Prostate gland (tissue), 2 donors: ENCODE data around the gene CKB. TPM values are rescaled to one million over a fixed set of nuclear protein-coding genes. Genes with fewer than 3 reads are reported as not detected.

Experiments used
- DNase-seq: peaks from one replicate; pipeline ENCODE4 v3.0.0-alpha.2; 2019; ENCODE audit warnings: low spot score
- H3K27ac ChIP-seq, 2 donors: fragments of 200-600 bp; sonication (generic); 2 replicates each; pipeline ENCODE4 v1.5.1; 2017 to 2019
- H3K27me3 ChIP-seq: fragments of 200-600 bp; sonication (generic); replicated peaks from 2 replicates; pipeline ENCODE4 v1.5.1; 2019; ENCODE audit not compliant: insufficient read depth
- H3K36me3 ChIP-seq, 2 donors: fragments of 200-600 bp; sonication (generic); 1 replicate in 1 of 2; 2 replicates in 1 of 2; pipeline versions ENCODE4 v1.5.1 to v1.8.1; 2017 to 2019
- H3K4me1 ChIP-seq: fragments of 200-600 bp; sonication (generic); replicated peaks from 2 replicates; pipeline ENCODE4 v1.5.1; 2019
- H3K4me3 ChIP-seq, 2 donors: fragments of 200-600 bp; sonication (generic); 2 replicates each; pipeline ENCODE4 v1.5.1; 2017 to 2019
- H3K9me3 ChIP-seq: fragments of 200-600 bp; sonication (generic); 2 replicates; pipeline ENCODE4 v1.5.1; 2017
- CTCF ChIP-seq, 4 experiments: fragments of 200-600 bp in 2 of 4; fragments of 450-650 bp in 2 of 4; sonication (generic) in 2 of 4; IDR thresholded peaks; 1 replicate in 3 of 4; 2 replicates in 1 of 4; pipeline ENCODE4 v1.5.1; 2016 to 2019; ENCODE audit warnings: antibody characterized with exemption in 4 of 4, mild to moderate bottlenecking in 2 of 4, moderate library complexity in 2 of 4
- POLR2A ChIP-seq: fragments of 450-650 bp; IDR thresholded peaks from one replicate; pipeline ENCODE4 v1.6.1; 2016; ENCODE audit warnings: antibody characterized with exemption, mild to moderate bottlenecking
- POLR2AphosphoS5 ChIP-seq: sonication (generic); formaldehyde crosslinking; IDR thresholded peaks from one replicate; pipeline ENCODE4 v1.6.1; 2017; ENCODE audit warnings: antibody characterized with exemption
- WGBS: methylation state at CpG from one replicate; pipeline ENCODE4 v1.1.5; 2018; 5-methylcytosine and 5-hydroxymethylcytosine counted together
- intact Hi-C: fragments of 100-400 bp; cut with DNase I; formaldehyde crosslinking; loops from one replicate; pipeline ENCODE4 v1.14.2; 2022
- total RNA-seq, 2 donors: library from RNA; depleted of rRNA; stranded (reverse); fragments of >200 nt; gene quantifications; one replicate each; pipeline ENCODE4 v1.1.0, GENCODE V29; 2016

CKB gene
- total RNA-seq = 1,000 to 10,000 TPM; 1,199 to 1,838 TPM

GRCh38 chr14:103522649-103523574, at the start of gene CKB:
Gene CKB (minus strand): TSS chr14:103522830. CDS start chr14:103522493, 337 bp downstream.
- H3K27ac ChIP-seq = peak within 1 kb of the TSS; percentile 86 to 92
- 10% methylated on average over 48 of the region's 107 CpGs for WGBS

DNA sequence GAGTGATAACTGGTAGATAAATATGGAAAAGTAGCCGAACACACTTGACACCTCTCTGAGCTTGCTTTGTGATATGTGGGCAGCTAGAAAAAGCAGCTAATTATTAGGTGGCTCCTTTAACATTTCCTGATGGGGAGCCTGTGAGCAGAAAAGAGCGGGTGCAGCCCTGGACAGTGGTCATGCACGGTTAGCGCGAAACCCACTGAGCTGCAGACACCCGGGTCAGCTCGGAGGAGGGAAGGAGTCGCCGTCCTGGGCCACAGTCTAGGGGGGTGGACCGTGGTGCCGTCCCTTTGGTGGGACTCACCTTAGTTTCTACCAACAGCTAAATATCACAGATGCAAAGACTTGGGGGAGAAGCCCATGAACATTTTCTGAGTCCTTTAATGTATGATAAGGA, 46.8 kb upstream of the CKB start:
- 69% methylated on average over 11 of the region's 11 CpGs for WGBS
- H3K27me3 ChIP-seq = no peaks in the 10 kb centered on the region
- H3K36me3 ChIP-seq = no peaks in the 10 kb centered on the region
- no peak overlapping the region for H3K4me3 ChIP-seq
- no peak overlapping the region for H3K27ac ChIP-seq
- no peaks in the 10 kb centered on the region for H3K9me3 ChIP-seq
- no peaks in the 10 kb centered on the region for H3K4me1 ChIP-seq
- intact Hi-C loops = loop anchor here (10.0 kb wide), 1 partner anchor 145 kb away; the partner anchor contains the start of genes XRCC3 and ZFYVE21
- TF ChIP-seq POLR2AphosphoS5 (no peak), CTCF (IDR thresholded peaks at IDR 0.05) (no peak), POLR2A (no peak)
- no peak for DNase-seq

More at GRCh38 chr14:103522649-103523574, at the start of gene CKB:
- H3K4me3 ChIP-seq = peak within 1 kb of the TSS; percentile 49 to 71
- no peaks in the 10 kb centered on the region for H3K36me3 ChIP-seq
- intact Hi-C loops = no loop called here
- peak; percentile 75 for DNase-seq
- peaks cover 46% of the 10 kb centered on the region for H3K4me1 ChIP-seq
- no peaks in the 10 kb centered on the region for H3K9me3 ChIP-seq
- TF ChIP-seq POLR2A (peak; percentile 67), CTCF (IDR thresholded peaks at IDR 0.05) (no peak), POLR2AphosphoS5 (peak; percentile 58)
- H3K27me3 ChIP-seq = no peaks in the 10 kb centered on the region

DNA sequence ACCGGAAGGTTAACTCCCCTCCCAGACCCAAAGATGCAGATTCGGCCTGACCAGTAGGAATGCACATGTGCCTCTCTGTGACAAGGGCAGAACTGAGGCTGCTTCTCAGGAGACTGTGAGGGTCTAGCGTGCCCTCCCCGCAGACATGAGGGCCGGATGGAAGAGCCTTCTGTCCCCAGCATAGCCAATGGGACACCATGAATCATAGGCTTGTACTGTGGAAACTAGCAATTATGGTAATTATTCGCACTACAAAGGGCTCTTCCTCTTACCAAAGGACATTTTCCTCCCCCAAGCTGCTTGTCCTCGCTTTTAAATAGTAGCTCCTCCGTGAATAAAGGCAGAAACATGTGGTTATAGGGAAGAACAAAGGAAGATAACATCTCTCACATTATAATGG, 46.3 kb upstream of the CKB start:
- DNase-seq = no peak
- intact Hi-C loops = loop anchor here (10.0 kb wide), 1 partner anchor 146 kb away; the partner anchor contains the start of genes XRCC3 and ZFYVE21
- H3K27me3 ChIP-seq = no peaks in the 10 kb centered on the region
- H3K36me3 ChIP-seq = no peaks in the 10 kb centered on the region
- 53% methylated on average over 8 of the region's 8 CpGs for WGBS
- no peak overlapping the region for H3K27ac ChIP-seq
- H3K9me3 ChIP-seq = no peaks in the 10 kb centered on the region
- peaks cover 3% of the 10 kb centered on the region for H3K4me1 ChIP-seq
- no peak for TF ChIP-seq CTCF (IDR thresholded peaks at IDR 0.05)
- no peak for TF ChIP-seq POLR2A
- TF ChIP-seq POLR2AphosphoS5 = no peak
- no peak overlapping the region for H3K4me3 ChIP-seq

DNA sequence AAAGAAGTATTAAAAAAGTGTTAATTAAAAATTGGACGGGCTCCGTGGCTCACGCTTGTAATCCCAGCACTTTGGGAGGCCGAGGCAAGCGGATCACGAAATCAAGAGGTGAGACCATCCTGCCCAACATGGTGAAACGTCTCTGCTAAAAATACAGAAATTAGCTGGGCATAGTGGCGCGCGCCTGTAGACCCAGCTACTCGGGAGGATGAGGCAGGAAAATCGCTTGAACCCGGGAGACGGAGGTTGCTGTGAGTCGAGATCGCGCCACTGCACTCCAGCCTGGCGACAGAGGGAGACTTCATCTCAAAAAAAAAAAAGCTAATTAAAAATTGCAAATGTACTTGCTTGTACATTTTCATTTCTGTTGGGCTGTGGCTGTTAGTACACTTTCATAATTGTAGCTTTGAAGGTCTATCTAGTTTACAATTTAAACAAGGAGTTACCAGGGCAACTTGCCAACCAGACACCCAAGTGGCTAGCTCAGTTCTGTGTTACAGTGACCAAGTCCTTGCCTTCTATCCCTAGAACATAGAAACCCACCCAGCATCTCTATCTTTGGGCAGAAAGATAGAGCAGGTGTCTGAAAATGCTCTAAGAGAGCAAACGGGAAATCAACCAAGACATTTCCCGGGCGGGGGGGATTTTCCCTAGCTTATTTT, 41.3 kb upstream of the CKB start:
- H3K9me3 ChIP-seq = no peaks in the 10 kb centered on the region
- no peak overlapping the region for H3K27ac ChIP-seq
- WGBS = 59% methylated on average over 21 of the region's 21 CpGs
- no peaks in the 10 kb centered on the region for H3K27me3 ChIP-seq
- TF ChIP-seq POLR2AphosphoS5 (no peak), POLR2A (no peak), CTCF (IDR thresholded peaks at IDR 0.05) (no peak)
- DNase-seq = no peak
- H3K4me1 ChIP-seq = peaks cover 7% of the 10 kb centered on the region
- intact Hi-C loops = loop anchor here (10.0 kb wide), 1 partner anchor 151 kb away; the partner anchor contains the start of genes XRCC3 and ZFYVE21
- H3K36me3 ChIP-seq = no peaks in the 10 kb centered on the region
- peak overlapping the region; percentile 88 to 96 for H3K4me3 ChIP-seq
